SIG-M5 treated with dmso at 0.1 percent for 504 hours (cell line): ENCODE measurements around the gene PILRB.

Experiments
- DNase-seq: peaks from one replicate; lab custom pipeline; 2025; ENCODE audit not compliant: unreplicated experiment; lab: John Stamatoyannopoulos, UW

Gene PILRB

DNA sequence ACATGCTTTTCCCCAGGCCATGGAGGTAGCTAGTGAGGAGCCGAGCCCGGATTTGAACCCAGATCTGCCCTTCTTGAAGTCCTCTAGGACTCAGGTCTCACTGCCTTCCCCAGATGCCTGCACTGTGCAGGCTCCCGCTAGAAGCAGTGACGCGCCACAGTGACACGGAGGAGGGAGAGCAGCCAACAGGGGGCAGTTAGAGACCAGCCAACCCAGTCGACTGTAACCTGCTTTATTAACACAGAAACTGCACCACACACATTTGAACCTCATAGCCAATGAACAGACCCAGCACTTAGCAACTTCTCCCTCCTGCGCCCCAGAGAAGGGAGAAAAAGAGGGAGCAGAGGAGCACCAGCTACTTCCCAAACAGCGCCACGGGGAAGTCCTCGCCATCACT lies 42.7 kb downstream of the PILRB start:
- no peak for DNase-seq

DNA sequence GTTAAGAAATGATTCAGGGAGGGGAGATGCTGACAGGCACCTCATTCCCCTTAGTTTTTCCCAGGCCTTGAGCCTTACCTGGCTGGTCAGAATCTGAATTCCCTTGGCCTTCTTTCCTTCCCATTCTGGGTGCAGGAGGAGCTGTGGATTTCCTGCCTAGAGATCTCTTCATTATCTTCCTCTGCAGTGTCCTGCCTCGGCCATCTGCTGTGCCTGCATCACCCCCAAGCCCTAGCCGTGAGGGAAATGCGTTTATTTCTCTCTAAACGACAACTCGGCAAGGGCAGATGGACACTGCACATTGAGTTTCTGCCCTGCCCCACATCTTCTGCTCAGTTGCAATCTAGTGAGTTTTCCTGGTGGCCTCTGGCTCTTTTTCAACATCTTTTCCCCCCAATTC lies 43.9 kb downstream of the PILRB start:
- no peak for DNase-seq

DNA sequence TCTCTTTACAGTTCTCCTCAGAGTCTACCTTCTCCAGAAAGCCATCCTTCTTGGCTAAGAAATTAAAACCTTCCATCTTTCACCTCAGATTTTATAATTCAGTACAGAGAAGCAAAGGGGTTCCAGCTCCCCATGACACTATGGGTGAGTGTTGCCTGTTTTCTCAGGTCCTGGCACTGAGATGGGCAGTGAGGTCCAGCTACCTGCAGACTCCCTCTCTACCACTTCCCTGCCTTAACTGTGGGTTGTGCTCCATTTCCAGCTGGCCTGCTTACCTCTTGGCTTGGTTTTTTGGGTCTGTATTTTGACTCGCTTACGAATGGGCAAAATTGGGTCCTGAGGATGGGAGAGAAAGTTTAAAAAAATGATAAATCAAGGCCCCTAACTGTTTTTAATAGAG lies 44.3 kb downstream of the PILRB start:
- no peak for DNase-seq

DNA sequence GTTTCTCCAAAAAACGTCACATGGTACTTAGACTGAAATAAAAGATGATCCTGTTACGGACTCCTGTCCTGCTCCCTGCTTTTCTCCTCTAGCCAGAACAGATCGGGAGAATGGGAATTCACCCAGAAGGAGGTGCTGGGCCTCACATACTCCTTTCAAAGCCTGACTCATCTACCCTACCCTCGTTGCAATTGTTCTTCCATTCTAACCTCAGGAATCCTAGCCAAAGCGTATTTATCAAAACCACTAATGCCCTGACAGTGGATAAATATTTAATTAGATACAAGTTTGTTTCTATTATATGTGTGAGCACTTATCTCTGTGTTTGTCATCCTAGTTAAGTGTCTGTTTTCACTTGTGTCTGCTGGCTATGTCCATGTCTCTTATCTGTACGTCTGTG lies 48.9 kb downstream of the PILRB start:
- no peak for DNase-seq

DNA sequence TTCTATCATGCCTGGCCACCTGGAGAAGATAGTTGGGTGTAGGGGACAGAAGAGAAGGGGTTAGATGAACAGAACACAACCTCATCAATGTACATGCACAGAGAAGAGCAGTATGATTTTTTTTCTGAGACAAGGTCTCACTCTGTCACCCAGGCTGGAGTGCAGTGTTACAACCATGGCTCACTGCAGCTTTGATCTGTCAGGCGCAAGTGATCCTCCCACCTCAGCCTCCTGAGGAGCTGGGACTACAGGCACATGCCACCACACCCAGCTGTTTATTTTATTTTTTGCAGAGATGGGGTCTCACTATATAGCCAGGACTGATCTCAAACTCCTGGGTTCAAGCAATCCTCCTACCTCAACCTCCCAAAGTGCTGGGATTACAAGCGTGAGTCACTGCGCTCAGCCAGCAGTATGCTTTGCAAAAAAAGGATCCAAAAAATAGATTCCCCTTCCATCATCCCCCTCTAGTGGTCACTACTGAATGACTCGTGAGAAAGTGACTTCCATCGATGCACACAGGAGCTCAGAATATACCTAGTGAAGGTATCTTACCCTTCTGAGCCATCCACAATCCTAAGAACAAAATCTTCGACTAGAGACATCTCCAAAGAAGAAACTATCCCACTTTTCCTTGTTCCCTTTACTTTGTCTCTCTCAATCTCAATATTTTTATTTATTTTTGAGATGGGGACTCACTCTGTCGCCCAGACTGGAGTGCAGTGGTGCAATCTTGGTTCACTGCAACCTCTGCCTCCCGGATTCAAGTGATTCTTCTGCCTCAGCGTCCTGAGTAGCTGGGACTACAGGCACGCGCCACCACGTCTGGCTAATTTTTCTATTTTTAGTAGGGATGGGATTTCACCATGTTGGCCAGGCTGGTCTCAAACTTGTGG lies 49.6 kb downstream of the PILRB start:
- peak; percentile 76 for DNase-seq

DNA sequence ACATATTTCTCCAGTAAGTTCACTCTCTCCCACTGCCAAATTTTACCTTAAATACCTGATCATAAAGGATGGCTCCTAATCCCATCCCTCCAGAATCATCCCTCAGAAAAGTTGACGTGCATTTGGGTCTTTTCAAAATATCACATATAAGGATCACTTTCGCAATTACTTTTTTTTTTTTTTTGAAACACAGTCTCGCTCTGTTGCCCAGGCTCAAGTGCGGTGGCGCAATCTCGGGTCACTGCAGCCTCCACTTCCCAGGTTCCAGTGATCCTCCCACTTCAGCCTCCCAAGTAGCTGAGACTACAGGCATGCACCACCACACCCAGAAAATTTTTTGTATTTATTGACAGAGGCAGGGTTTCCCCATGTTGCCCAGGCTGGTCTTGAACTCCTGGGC lies 53.2 kb downstream of the PILRB start:
- DNase-seq: no peak

DNA sequence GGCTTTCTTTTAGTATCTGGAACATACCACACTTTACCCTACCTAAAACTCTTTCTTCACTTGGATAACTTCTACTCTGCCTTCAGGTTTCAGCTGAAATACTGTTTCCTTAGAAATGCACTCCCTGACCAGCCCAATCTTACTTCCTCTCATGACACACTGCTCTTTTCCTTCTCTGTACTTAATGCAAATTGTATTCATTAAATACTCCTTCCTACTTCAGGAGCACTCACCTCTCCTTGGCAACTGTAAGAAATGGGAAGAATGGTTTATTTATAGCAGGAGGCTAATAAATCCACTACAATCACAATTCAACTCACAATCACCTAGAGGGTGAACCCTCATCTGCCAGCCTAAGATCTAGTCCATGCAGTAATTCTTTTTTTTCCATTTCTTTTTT lies 55.4 kb downstream of the PILRB start:
- DNase-seq: no peak

DNA sequence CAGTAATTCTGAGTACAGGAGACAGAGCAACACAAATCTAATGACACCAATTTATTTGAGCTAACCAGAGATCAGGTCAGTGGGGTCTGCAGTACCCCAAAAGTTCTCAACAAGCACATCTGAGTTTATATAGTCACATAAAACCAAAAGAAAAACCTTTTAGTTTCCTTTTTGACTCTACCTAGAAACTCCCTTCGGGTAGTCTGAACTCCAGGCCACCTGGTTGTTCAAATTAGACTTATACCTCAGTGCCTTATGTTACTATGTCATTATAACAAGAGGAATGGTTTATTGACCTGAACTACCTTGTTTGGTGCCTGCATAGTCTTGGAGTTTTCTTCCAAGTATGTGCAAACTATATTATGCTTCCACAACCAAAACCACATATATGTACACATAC lies 56.0 kb downstream of the PILRB start:
- DNase-seq: no peak

DNA sequence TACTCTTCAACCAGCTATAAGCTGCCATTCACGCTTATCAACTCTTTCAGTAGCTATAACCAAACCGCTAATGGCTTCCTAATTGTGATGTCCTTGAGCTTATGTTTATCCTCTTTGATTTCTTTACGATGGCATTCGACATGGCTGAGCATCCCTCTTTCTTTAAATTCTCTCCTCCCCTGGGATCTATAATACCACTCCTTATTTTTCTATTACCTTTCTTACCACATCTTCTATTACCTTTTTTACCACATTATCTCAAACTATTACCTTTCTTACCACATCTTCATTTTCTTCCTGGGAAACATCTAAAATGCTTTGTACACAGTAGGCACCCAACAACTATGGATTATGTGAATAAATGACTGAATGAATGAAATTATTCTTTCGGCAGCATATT lies 57.5 kb downstream of the PILRB start:
- no peak for DNase-seq
